Measurements from ENCODE around the gene RPS2. TPM values are rescaled to one million over a fixed set of nuclear protein-coding genes. Genes with fewer than 3 reads are reported as not detected.
A peak's percentile ranks its signal among the peaks of the same experiment; 100 is the strongest.
"Not testable (repeated sequence)": the region's sequence is repeated elsewhere in the genome, so short reads cannot be mapped to it uniquely, and the experiment has no call there.

The RPS2 gene
- polyA plus RNA-seq, 1 experiment: 4,041 TPM

DNA sequence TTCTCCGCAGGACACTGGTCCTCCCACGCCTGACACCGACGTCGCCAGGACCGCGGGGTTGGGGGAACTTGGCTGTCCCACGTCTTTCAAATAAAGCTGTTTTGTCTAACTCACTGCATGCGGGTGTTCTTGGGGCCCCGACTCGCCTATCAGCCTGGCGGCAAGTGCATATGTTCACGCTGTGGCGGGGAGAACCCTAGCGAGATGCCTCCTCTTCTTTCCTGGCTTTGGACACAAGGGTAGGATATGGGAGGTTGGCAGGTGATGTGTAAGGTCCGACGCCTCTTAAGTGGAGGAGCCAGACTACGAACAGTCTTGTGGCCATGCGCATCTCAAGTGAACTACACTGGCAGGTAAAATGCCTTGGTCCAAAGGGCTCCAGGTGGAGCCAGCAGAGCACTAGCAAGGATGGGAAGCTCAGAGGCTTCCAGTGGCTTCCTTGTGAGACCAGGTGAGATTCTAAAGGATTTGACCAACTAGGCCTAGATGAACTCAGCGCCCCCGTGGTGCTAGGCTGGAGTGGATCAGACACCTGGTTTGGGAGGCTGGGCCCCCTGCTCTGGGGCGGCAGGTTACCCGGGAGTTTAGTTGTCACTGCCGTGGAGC lies 873 bp upstream of the RPS2 start:
- Histone ChIP-seq H3K36me3 (ENCODE audit: control insufficient read depth, insufficient read depth, low read length) (peaks cover 17% of the 10 kb centered on the region), H3K27me3 (ENCODE audit: control insufficient read depth, insufficient read depth, low read length) (no peaks in the 10 kb centered on the region), H3K4me3 (ENCODE audit: low read depth, low read length) (peak overlapping the region; percentile 92)
- DNase-seq (ENCODE audit: low read depth): no peak
- ChIA-PET POLR2A (interaction anchor here (0.6 to 1.0 kb wide), 3 partner anchors 25 to 190 kb away, joined by 3 to 10 read pairs (median 6); partner anchors contain the start of genes FAHD1 and TRAF7), CTCF (interaction anchor here (1.1 to 1.4 kb wide), 4 partner anchors 11 to 55 kb away, joined by 3 to 7 read pairs (median 4); partner anchors contain the start of genes NPW and RPL3L)
- TF ChIP-seq, protein P1, sequence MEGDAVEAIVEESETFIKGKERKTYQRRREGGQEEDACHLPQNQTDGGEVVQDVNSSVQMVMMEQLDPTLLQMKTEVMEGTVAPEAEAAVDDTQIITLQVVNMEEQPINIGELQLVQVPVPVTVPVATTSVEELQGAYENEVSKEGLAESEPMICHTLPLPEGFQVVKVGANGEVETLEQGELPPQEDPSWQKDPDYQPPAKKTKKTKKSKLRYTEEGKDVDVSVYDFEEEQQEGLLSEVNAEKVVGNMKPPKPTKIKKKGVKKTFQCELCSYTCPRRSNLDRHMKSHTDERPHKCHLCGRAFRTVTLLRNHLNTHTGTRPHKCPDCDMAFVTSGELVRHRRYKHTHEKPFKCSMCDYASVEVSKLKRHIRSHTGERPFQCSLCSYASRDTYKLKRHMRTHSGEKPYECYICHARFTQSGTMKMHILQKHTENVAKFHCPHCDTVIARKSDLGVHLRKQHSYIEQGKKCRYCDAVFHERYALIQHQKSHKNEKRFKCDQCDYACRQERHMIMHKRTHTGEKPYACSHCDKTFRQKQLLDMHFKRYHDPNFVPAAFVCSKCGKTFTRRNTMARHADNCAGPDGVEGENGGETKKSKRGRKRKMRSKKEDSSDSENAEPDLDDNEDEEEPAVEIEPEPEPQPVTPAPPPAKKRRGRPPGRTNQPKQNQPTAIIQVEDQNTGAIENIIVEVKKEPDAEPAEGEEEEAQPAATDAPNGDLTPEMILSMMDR (IDR thresholded peaks at IDR 0.05; ENCODE audit: insufficient read depth, low read depth, low read length): no peak

DNA sequence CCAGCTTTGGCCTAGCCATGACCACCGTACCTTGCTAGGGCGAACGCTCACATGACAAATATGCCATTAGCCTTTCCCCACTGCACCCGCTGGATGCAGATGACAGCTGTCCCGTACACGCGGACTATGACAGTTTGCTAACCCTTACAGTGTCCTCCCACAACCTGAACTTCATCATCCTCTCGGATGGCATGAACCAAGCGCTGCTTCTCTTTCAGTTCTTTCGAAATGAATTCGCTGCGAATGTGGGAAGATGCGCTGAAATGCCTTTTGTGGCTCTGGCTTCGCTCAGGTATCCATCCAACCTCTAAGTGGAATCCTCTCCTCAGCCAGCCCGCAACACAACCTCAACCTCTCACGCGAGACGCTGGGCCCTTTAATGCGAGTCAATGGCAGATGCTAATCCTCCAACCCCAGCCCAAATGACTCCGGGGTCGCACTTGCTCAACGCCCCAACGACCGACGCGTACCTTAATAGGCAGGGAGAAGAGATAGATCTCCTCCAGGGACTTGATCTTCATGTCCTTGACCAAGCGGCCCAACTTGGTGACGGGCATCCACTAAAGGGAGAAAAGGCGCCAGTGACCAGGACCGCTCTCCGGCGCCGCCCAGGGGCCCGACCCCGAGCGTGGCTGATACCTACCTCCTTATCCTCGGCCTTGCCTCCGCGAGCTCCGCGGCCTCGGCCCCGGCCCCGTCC lies 670 bp downstream of the RPS2 start:
- TF ChIP-seq, protein P1 (IDR thresholded peaks at IDR 0.05; ENCODE audit: insufficient read depth, low read depth, low read length): peak; percentile 29; the same call in 1 of the 2 replicates
- H3K36me3 ChIP-seq (ENCODE audit: control insufficient read depth, insufficient read depth, low read length): peaks cover 17% of the 10 kb centered on the region
- H3K27me3 ChIP-seq (ENCODE audit: control insufficient read depth, insufficient read depth, low read length): no peaks in the 10 kb centered on the region
- POLR2A ChIA-PET: interaction anchor here (0.6 to 1.0 kb wide), 6 partner anchors 23 to 136 kb away, joined by 3 to 15 read pairs (median 8); partner anchors contain the start of gene FAHD1
- CTCF ChIA-PET: interaction anchor here (1.3 to 1.4 kb wide), 2 partner anchors 9 to 40 kb away, joined by 6 to 7 read pairs; partner anchors contain the start of gene RPL3L
- no peak for DNase-seq (ENCODE audit: low read depth)
- peak overlapping the region; percentile 92 for H3K4me3 ChIP-seq (ENCODE audit: low read depth, low read length)

DNA sequence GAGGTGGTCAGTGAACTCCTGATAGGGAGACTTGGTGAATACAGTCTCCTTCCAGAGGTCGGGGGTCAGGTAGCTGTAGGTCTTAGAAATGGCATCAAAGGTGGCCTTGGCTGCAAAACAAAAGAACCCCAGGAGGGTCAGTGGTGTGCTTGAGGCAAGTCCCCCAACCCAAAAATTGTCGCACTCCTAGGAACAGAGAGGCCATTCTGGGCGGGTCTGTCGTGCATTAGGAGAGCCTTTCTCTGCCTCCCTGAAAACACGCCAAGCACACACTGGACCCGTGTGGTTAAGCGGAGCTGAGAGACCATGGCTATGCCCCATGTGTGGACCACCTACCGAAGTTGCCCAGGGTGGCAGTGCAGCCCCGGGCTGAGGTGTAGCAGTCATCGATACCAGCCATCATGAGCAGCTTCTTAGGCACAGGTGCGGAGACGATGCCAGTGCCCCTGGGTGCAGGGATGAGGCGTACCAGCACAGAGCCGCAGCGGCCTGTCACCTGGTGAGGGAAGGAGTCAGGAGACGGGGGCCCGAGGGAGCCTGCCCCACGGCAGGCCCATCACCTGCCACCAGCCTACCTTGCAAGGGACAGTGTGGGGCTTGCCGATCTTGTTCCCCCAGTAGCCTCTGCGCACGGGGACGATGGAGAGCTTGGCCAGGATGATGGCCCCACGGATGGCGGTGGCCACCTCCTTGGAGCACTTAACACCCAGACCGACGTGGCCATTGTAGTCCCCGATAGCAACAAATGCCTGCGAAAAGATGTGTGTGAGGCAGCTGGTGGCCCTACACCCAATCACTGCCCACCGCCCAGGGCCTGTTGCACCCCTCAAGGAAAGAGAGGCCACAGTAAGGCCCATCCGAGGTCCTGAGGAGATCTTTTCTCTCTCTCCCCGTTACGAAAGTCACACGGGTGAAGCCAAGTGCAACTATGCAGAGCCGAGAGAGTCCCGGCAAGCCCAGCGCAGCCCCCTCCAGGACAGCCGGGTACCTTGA lies 2.2 kb downstream of the RPS2 start:
- POLR2A ChIA-PET; H3K27me3 ChIP-seq (ENCODE audit: control insufficient read depth, insufficient read depth, low read length); H3K4me3 ChIP-seq (ENCODE audit: low read depth, low read length); DNase-seq (ENCODE audit: low read depth); CTCF ChIA-PET: not testable (repeated sequence)
- H3K36me3 ChIP-seq (ENCODE audit: control insufficient read depth, insufficient read depth, low read length): peaks cover 17% of the 10 kb centered on the region

DNA sequence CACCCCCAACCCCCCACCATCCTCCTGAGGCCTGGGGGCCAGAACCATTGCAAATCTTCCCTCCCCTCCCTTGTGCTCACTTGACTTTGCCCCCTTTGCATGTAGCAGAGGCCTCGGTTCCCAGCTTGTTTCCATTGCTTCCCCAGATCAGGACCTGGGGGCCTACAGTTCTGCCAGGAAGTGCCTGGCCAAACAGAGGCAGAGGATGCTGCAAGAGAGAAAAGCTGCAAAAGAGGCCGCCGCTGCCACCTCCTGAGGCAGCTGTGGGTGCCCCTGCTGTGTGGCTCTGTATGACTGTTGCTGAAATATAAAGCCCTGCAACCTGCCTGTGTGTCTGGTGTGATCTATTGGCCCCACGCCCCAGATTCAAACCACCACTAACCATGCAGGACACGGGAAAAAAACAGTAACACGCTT lies 3.0 kb downstream of the RPS2 start:
- TF ChIP-seq, protein P1 (IDR thresholded peaks at IDR 0.05; ENCODE audit: insufficient read depth, low read depth, low read length): no peak
- Histone ChIP-seq H3K4me3 (ENCODE audit: low read depth, low read length) (no peak overlapping the region), H3K27me3 (ENCODE audit: control insufficient read depth, insufficient read depth, low read length) (no peaks in the 10 kb centered on the region; the same call in 1 of the 2 replicates), H3K36me3 (ENCODE audit: control insufficient read depth, insufficient read depth, low read length) (peaks cover 17% of the 10 kb centered on the region)
- CTCF ChIA-PET: no interaction called here
- no peak for DNase-seq (ENCODE audit: low read depth)
- POLR2A ChIA-PET: no interaction called here

Measured in BJ (cell line).